Liver (tissue), 9 donors: ENCODE results near the gene FCN1. TPM values are rescaled to one million over a fixed set of nuclear protein-coding genes. Genes with fewer than 3 reads are reported as not detected.
"Not testable (repeated sequence)": the region's sequence is repeated elsewhere in the genome, so short reads cannot be mapped to it uniquely, and the experiment has no call there.

Source experiments
- DNase-seq: peaks from one replicate; pipeline ENCODE4 v3.0.0-alpha.2; 2017; ENCODE audit warnings: low spot score
- H3K27ac ChIP-seq, 2 donors: one replicate each; pipeline ENCODE4 v1.7.0; 2013; ENCODE audit warnings: inconsistent platforms in 2 of 2, low read length in 2 of 2, control low read depth in 1 of 2, low read depth in 1 of 2, mild to moderate bottlenecking in 1 of 2
- H3K27me3 ChIP-seq, 4 donors: one replicate each; pipeline versions ENCODE4 v1.6.1 to v1.7.0; 2013; ENCODE audit warnings: low read length in 3 of 4, inconsistent platforms in 1 of 4, mild to moderate bottlenecking in 1 of 4, moderate library complexity in 1 of 4; ENCODE audit not compliant: control insufficient read depth in 4 of 4, insufficient read depth in 4 of 4
- H3K36me3 ChIP-seq, 4 donors: one replicate each; pipeline versions ENCODE4 v1.6.1 to v1.7.0; 2013; ENCODE audit warnings: low read length in 3 of 4, mild to moderate bottlenecking in 3 of 4, low read depth in 1 of 4, moderate library complexity in 1 of 4; ENCODE audit not compliant: control insufficient read depth in 4 of 4, insufficient read depth in 3 of 4
- H3K4me1 ChIP-seq, 4 donors: one replicate each; pipeline versions ENCODE4 v1.6.1 to v1.7.0; 2013; ENCODE audit warnings: low read length in 3 of 4, mild to moderate bottlenecking in 3 of 4, moderate library complexity in 1 of 4; ENCODE audit not compliant: control insufficient read depth in 4 of 4, insufficient read depth in 4 of 4
- H3K4me3 ChIP-seq, 3 donors: one replicate each; pipeline versions ENCODE4 v1.6.1 to v1.7.0; 2013; ENCODE audit warnings: low read length in 3 of 3, control low read depth in 1 of 3, low read depth in 1 of 3, mild to moderate bottlenecking in 1 of 3
- H3K9ac ChIP-seq, 2 donors: one replicate each; pipeline ENCODE4 v1.7.0; 2013; ENCODE audit warnings: low read length in 2 of 2, mild to moderate bottlenecking in 2 of 2, moderate library complexity in 2 of 2, control low read depth in 1 of 2, low read depth in 1 of 2
- H3K9me3 ChIP-seq, 4 donors: one replicate each; pipeline versions ENCODE4 v1.6.1 to v1.7.0; 2013; ENCODE audit warnings: low read length in 3 of 4; ENCODE audit not compliant: control insufficient read depth in 4 of 4
- EGR1 ChIP-seq, 2 donors: IDR thresholded peaks; 2 replicates each; pipeline ENCODE4 v1.6.1; 2016 to 2018; ENCODE audit warnings: antibody characterized with exemption in 2 of 2, low read depth in 2 of 2
- FOXA1 ChIP-seq: IDR thresholded peaks from 2 replicates; pipeline ENCODE4 v1.6.1; 2016; ENCODE audit warnings: antibody characterized with exemption
- FOXA2 ChIP-seq: IDR thresholded peaks from 2 replicates; pipeline ENCODE4 v1.6.1; 2016; ENCODE audit warnings: antibody characterized with exemption
- HNF4A ChIP-seq, 2 donors: conservative IDR thresholded peaks; 2 replicates each; pipeline ENCODE4 v1.6.1; 2016; ENCODE audit warnings: antibody characterized with exemption in 2 of 2, mild to moderate bottlenecking in 2 of 2
- HNF4G ChIP-seq: IDR thresholded peaks from 2 replicates; pipeline ENCODE4 v1.6.1; 2016; ENCODE audit warnings: antibody characterized with exemption
- JUND ChIP-seq, 2 donors: IDR thresholded peaks; 2 replicates each; pipeline ENCODE4 v1.6.1; 2016; ENCODE audit warnings: antibody characterized with exemption in 2 of 2
- NR2F2 ChIP-seq: IDR thresholded peaks from 2 replicates; pipeline ENCODE4 v1.6.1; 2016; ENCODE audit warnings: antibody characterized with exemption
- RAD21 ChIP-seq, 2 donors: IDR thresholded peaks; 2 replicates each; pipeline ENCODE4 v1.6.1; 2016; ENCODE audit warnings: antibody characterized with exemption in 2 of 2, mild to moderate bottlenecking in 2 of 2
- RXRA ChIP-seq, 2 donors: IDR thresholded peaks; 2 replicates each; pipeline ENCODE4 v1.6.1; 2017 to 2018; ENCODE audit warnings: antibody characterized with exemption in 2 of 2, mild to moderate bottlenecking in 1 of 2
- SP1 ChIP-seq: IDR thresholded peaks from 2 replicates; pipeline ENCODE4 v1.6.1; 2018; ENCODE audit warnings: antibody characterized with exemption, mild to moderate bottlenecking
- TAF1 ChIP-seq: conservative IDR thresholded peaks from 2 replicates; pipeline ENCODE4 v1.6.1; 2016; ENCODE audit warnings: antibody characterized with exemption, mild to moderate bottlenecking
- YY1 ChIP-seq: IDR thresholded peaks from 2 replicates; pipeline ENCODE4 v1.6.1; 2016; ENCODE audit warnings: antibody characterized with exemption, mild to moderate bottlenecking
- WGBS: extraction: QIAGEN DNeasy Blood & Tissue Kit; methylation state at CpG from one replicate; pipeline ENCODE4 v1.1.7; 2013; 5-methylcytosine and 5-hydroxymethylcytosine counted together
- polyA plus RNA-seq, 2 donors: library from polyadenylated mRNA; stranded (reverse) in 1 of 2; unstranded in 1 of 2; fragments of 200-250 nt in 1 of 2; fragments of >200 nt in 1 of 2; fragmentation: Nextera tagmentation in 1 of 2; extraction: Ambion mirVana in 1 of 2; gene quantifications; one replicate each; pipeline versions ENCODE4 v1.2.1 to v1.2.3, GENCODE V29; 2013 to 2015
- total RNA-seq, 2 donors: library from RNA; depleted of rRNA; stranded (reverse); fragments of >200 nt; gene quantifications; one replicate each; pipeline ENCODE4 v1.2.3, GENCODE V29; 2014
- TF ChIP-seq, protein P1 (sequence below): fragments of 150-350 bp; IDR thresholded peaks from 2 replicates; pipeline ENCODE4 v1.5.1; 2017; ENCODE audit warnings: improper control_type of control experiment, low read depth, low read length; ENCODE audit not compliant: missing input control
- TF ChIP-seq, protein P2 (sequence below): IDR thresholded peaks from 2 replicates; pipeline ENCODE4 v1.6.1; 2016; ENCODE audit warnings: antibody characterized with exemption, mild to moderate bottlenecking
- TF ChIP-seq, protein P3 (sequence below): IDR thresholded peaks from 2 replicates; pipeline ENCODE4 v1.6.1; 2016; ENCODE audit warnings: antibody characterized with exemption
- TF ChIP-seq, protein P4 (sequence below): IDR thresholded peaks from 2 replicates; pipeline ENCODE4 v1.6.1; 2016; ENCODE audit warnings: antibody characterized with exemption
- donor health status: healthy.
- donor health status: healthy.
- donor health status: healthy.
- donor health status: healthy.
- donor health status: healthy.

FCN1 gene
- total and polyA plus RNA-seq, 4 donors, result 0.97 to 15.0 (median 5.4) TPM

DNA sequence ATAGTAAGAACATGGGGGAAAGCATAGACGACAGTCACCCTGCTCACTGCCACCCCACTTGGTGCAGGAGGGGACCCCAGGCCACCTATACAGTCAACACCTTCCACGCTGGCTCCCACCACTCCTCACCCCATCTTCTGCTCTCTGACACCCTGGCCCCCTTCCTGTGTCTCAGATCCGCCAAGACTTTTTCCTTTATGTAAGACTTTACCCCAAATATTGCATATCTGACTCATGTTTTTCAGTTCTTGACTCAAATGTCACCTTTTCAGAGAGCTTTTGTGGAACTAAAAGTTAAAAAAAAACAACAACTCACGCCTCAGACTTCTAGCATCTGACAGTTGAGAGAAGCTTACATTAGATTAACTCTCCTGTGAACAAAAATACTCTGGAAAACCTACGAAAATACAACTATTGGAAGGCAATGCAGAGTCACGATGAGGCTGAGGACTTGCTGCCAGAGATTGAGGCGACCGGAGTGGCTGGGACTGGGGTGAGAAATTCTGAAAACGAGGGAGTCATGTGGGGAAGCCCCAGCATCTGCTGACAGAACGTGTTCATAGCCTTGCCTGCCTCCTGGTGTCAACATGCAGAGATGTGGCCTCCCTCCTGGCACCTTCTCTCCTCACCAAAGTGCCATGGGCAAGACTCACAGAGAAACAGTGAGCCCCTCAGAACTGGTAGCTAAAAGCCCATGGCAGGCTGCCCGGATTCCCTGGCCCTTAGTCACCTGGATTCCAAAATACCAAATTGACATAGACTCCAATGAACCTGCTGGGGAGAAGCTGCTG lies 59.5 kb downstream of the FCN1 start (continued):
- TF ChIP-seq, protein P1, sequence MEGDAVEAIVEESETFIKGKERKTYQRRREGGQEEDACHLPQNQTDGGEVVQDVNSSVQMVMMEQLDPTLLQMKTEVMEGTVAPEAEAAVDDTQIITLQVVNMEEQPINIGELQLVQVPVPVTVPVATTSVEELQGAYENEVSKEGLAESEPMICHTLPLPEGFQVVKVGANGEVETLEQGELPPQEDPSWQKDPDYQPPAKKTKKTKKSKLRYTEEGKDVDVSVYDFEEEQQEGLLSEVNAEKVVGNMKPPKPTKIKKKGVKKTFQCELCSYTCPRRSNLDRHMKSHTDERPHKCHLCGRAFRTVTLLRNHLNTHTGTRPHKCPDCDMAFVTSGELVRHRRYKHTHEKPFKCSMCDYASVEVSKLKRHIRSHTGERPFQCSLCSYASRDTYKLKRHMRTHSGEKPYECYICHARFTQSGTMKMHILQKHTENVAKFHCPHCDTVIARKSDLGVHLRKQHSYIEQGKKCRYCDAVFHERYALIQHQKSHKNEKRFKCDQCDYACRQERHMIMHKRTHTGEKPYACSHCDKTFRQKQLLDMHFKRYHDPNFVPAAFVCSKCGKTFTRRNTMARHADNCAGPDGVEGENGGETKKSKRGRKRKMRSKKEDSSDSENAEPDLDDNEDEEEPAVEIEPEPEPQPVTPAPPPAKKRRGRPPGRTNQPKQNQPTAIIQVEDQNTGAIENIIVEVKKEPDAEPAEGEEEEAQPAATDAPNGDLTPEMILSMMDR, result no peak

DNA sequence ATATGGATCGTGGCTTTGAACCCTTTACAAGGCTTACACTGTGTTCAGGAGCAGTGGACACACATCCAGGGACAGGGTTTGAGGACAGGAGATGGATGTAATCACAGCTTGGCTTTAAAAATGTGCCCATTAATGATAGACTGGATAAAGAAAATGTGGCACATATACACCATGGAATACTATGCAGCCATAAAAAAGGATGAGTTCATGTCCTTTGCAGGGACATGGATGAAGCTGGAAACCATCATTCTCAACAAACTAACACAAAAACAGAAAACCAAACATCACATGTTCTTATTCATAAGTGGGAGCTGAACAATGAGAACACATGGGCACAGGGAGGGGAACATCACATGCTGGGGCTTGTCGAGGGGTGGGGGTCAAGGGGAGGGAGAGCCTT lies 60.3 kb downstream of the FCN1 start:
- H3K4me3 ChIP-seq, H3K9me3 ChIP-seq, DNase-seq, H3K36me3 ChIP-seq, H3K27ac ChIP-seq, H3K4me1 ChIP-seq, H3K27me3 ChIP-seq, H3K9ac ChIP-seq: not testable (repeated sequence)
- WGBS, result 93% methylated on average over 2 of the region's 2 CpGs

DNA sequence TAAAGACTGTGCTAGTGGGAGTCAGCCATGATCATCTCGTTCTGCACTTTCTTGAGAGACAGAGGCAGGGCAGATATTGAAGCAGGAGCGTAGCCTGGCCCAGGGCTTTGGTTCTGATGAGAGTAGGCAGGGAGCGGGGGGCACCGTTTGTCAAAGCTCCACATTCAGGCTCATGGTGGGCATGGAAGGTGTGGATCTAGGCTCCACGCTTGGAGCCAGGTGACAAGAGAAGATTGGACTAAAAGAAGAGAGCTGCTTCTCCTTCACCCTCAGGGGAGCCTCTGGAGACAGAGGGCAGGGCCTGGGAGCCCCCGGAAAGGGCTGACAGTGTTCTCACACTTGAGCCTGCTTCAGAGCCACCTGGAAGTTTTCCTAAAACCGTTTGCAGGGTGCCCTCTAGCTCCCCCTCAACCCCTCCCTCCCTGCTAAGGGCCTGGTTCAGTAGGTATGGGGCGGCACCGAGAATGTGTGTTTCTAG lies 61.8 kb downstream of the FCN1 start:
- TF ChIP-seq, protein P2, sequence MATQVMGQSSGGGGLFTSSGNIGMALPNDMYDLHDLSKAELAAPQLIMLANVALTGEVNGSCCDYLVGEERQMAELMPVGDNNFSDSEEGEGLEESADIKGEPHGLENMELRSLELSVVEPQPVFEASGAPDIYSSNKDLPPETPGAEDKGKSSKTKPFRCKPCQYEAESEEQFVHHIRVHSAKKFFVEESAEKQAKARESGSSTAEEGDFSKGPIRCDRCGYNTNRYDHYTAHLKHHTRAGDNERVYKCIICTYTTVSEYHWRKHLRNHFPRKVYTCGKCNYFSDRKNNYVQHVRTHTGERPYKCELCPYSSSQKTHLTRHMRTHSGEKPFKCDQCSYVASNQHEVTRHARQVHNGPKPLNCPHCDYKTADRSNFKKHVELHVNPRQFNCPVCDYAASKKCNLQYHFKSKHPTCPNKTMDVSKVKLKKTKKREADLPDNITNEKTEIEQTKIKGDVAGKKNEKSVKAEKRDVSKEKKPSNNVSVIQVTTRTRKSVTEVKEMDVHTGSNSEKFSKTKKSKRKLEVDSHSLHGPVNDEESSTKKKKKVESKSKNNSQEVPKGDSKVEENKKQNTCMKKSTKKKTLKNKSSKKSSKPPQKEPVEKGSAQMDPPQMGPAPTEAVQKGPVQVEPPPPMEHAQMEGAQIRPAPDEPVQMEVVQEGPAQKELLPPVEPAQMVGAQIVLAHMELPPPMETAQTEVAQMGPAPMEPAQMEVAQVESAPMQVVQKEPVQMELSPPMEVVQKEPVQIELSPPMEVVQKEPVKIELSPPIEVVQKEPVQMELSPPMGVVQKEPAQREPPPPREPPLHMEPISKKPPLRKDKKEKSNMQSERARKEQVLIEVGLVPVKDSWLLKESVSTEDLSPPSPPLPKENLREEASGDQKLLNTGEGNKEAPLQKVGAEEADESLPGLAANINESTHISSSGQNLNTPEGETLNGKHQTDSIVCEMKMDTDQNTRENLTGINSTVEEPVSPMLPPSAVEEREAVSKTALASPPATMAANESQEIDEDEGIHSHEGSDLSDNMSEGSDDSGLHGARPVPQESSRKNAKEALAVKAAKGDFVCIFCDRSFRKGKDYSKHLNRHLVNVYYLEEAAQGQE, result no peak
- TF ChIP-seq NR2F2 (no peak), EGR1 (IDR thresholded peaks at IDR 0.05; ENCODE audit: low read depth in 2 of 2) (no peak), RXRA (IDR thresholded peaks at IDR 0.05) (no peak), FOXA1 (no peak), HNF4G (no peak), RAD21 (IDR thresholded peaks at IDR 0.05) (no peak), TAF1 (no peak), FOXA2 (no peak), HNF4A (conservative IDR thresholded peaks at IDR 0.05) (no peak), JUND (IDR thresholded peaks at IDR 0.05) (no peak), YY1 (no peak), SP1 (no peak)
- TF ChIP-seq, protein P3, sequence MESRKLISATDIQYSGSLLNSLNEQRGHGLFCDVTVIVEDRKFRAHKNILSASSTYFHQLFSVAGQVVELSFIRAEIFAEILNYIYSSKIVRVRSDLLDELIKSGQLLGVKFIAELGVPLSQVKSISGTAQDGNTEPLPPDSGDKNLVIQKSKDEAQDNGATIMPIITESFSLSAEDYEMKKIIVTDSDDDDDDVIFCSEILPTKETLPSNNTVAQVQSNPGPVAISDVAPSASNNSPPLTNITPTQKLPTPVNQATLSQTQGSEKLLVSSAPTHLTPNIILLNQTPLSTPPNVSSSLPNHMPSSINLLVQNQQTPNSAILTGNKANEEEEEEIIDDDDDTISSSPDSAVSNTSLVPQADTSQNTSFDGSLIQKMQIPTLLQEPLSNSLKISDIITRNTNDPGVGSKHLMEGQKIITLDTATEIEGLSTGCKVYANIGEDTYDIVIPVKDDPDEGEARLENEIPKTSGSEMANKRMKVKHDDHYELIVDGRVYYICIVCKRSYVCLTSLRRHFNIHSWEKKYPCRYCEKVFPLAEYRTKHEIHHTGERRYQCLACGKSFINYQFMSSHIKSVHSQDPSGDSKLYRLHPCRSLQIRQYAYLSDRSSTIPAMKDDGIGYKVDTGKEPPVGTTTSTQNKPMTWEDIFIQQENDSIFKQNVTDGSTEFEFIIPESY, result no peak
- TF ChIP-seq, protein P4, sequence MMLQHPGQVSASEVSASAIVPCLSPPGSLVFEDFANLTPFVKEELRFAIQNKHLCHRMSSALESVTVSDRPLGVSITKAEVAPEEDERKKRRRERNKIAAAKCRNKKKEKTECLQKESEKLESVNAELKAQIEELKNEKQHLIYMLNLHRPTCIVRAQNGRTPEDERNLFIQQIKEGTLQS, result no peak
- TF ChIP-seq, protein P1, result no peak
- Histone ChIP-seq H3K4me1 (no peaks in the 10 kb centered on the region), H3K4me3 (no peak overlapping the region), H3K9me3 (peaks cover 0 to 3% (median under 1%) of the 10 kb centered on the region in 4 donors), H3K36me3 (no peaks in the 10 kb centered on the region), H3K27ac (no peak overlapping the region), H3K9ac (no peak overlapping the region), H3K27me3 (peaks cover 0 to 2% (median 0%) of the 10 kb centered on the region in 4 donors)
- WGBS, result 76% methylated on average over 9 of the region's 9 CpGs
- no peak for DNase-seq
